A549 (cell line): ENCODE data around the gene SCGB3A2. TPM values are rescaled to one million over a fixed set of nuclear protein-coding genes. Genes with fewer than 3 reads are reported as not detected.
"Not testable (repeated sequence)": the region's sequence is repeated elsewhere in the genome, so short reads cannot be mapped to it uniquely, and the experiment has no call there.

Experiments
- ATAC-seq, 2 experiments: fragments of 200-7000 bp in 1 of 2; fragments of >200 bp in 1 of 2; cut with Nextera tagmentation in 1 of 2; cut with Tn5 transposase in 1 of 2; 3 replicates each; pipeline versions ENCODE4 v1.8.0 to v1.9.1; 2018 to 2020; ENCODE audit warnings: mild to moderate bottlenecking in 1 of 2, moderate library complexity in 1 of 2
- CTCF ChIA-PET: fragments of 300-600 bp; sonication (Branson Sonifier 250); formaldehyde crosslinking; extraction: SDS; loops from one replicate; lab custom pipeline; 2021; ENCODE audit warnings: antibody characterized with exemption, inconsistent platforms; lab: Yijun Ruan, JAX
- POLR2A ChIA-PET: fragments of 350-600 bp; formaldehyde crosslinking; extraction: SDS; loops from one replicate; lab custom pipeline; 2021; ENCODE audit warnings: antibody characterized with exemption, inconsistent platforms; lab: Yijun Ruan, JAX
- DNase-seq, 2 experiments: peaks; one replicate each; pipeline versions ENCODE4 v3.0.0 to v3.0.0-alpha.2; 2011 to 2016; ENCODE audit warnings: low read depth in 1 of 2, low spot score in 1 of 2
- FAIRE-seq: peaks from 2 replicates; lab custom pipeline; 2011; peaks lifted over from hg19 to GRCh38; lab: Jason Lieb, UNC
- H3K27ac ChIP-seq, 2 experiments: fragments of >200 bp; sonication (Bioruptor Twin); formaldehyde crosslinking; 3 replicates each; pipeline ENCODE4 v1.5.1; 2016 to 2017
- H3K4me1 ChIP-seq: fragments of >200 bp; sonication (Bioruptor Twin); formaldehyde crosslinking; 3 replicates; pipeline ENCODE4 v1.6.1; 2016
- H3K4me2 ChIP-seq: fragments of >200 bp; sonication (Bioruptor Twin); formaldehyde crosslinking; 3 replicates; pipeline ENCODE4 v1.6.1; 2016
- H3K4me3 ChIP-seq: fragments of >200 bp; sonication (Bioruptor Twin); formaldehyde crosslinking; 3 replicates; pipeline ENCODE4 v1.5.1; 2016
- H3K9me3 ChIP-seq: fragments of >200 bp; sonication (Bioruptor Twin); formaldehyde crosslinking; 3 replicates; pipeline ENCODE4 v1.6.1; 2016
- CBX8 ChIP-seq: fragments of 200-600 bp; sonication (generic); IDR thresholded peaks from 2 replicates; pipeline ENCODE4 v1.6.1; 2016
- CEBPB ChIP-seq, 2 experiments: fragments of >200 bp in 1 of 2; sonication (Bioruptor Twin) in 1 of 2; formaldehyde crosslinking in 1 of 2; IDR thresholded peaks; 2 replicates each; pipeline ENCODE4 v1.6.1; 2012 to 2016
- CHD2 ChIP-seq: fragments of 150-350 bp; IDR thresholded peaks from 2 replicates; pipeline ENCODE4 v1.6.1; 2014; ENCODE audit warnings: low read length; ENCODE audit not compliant: partially characterized antibody
- CHD4 ChIP-seq: fragments of 200-600 bp; sonication (generic); IDR thresholded peaks from 2 replicates; pipeline ENCODE4 v1.6.1; 2016; ENCODE audit warnings: antibody characterized with exemption, mild to moderate bottlenecking, borderline replicate concordance
- CTCF ChIP-seq: fragments of >200 bp; sonication (Bioruptor Twin); formaldehyde crosslinking; IDR thresholded peaks from 3 replicates; pipeline ENCODE4 v1.5.1; 2016
- FOXS1 ChIP-seq: fragments of 250-450 bp; sonication (Bioruptor Pico); IDR thresholded peaks from 2 replicates; pipeline ENCODE4 v1.5.0; 2020; ENCODE audit warnings: mild to moderate bottlenecking, moderate library complexity
- HEYL ChIP-seq: fragments of 250-450 bp; sonication (Bioruptor Pico); IDR thresholded peaks from 2 replicates; pipeline ENCODE4 v1.8.0; 2021; ENCODE audit warnings: mild to moderate bottlenecking, moderate library complexity
- HOXB13 ChIP-seq: fragments of 250-450 bp; sonication (Bioruptor Pico); IDR thresholded peaks from 2 replicates; pipeline ENCODE4 v1.5.0; 2020; ENCODE audit warnings: low read depth, mild to moderate bottlenecking, moderate library complexity
- HOXB5 ChIP-seq: fragments of 250-450 bp; sonication (Bioruptor Pico); IDR thresholded peaks from 2 replicates; pipeline ENCODE4 v1.5.0; 2020; ENCODE audit warnings: mild to moderate bottlenecking, moderate library complexity
- MAX ChIP-seq: IDR thresholded peaks from 2 replicates; pipeline ENCODE4 v1.6.1; 2012
- MAZ ChIP-seq: fragments of 150-350 bp; IDR thresholded peaks from 2 replicates; pipeline ENCODE4 v1.6.1; 2014; ENCODE audit warnings: antibody characterized with exemption, low read depth, low read length, borderline replicate concordance
- POLR2AphosphoS2 ChIP-seq: conservative IDR thresholded peaks from 2 replicates; pipeline ENCODE4 v1.6.1; 2012; ENCODE audit warnings: low read length, improper control_type of control experiment, inconsistent platforms
- SREBF2 ChIP-seq: fragments of 450-650 bp; IDR thresholded peaks from 2 replicates; pipeline ENCODE4 v1.6.1; 2014; ENCODE audit warnings: mild to moderate bottlenecking, moderate library complexity
- TFCP2L1 ChIP-seq: fragments of 250-450 bp; sonication (Bioruptor Pico); IDR thresholded peaks from 2 replicates; pipeline ENCODE4 v1.5.0; 2021; ENCODE audit warnings: mild to moderate bottlenecking
- USF2 ChIP-seq: fragments of 450-650 bp; IDR thresholded peaks from 2 replicates; pipeline ENCODE4 v1.6.1; 2014; ENCODE audit warnings: antibody characterized with exemption
- WGBS: methylation state at CpG from one replicate; pipeline ENCODE4 v1.1.6; 2017; ENCODE audit errors: missing lambda C conversion rate; 5-methylcytosine and 5-hydroxymethylcytosine counted together
- polyA plus RNA-seq, 4 experiments: library from polyadenylated mRNA; depleted of rRNA in 3 of 4; stranded (reverse); fragments of >200 nt; fragmentation: RNase III in 1 of 4; extraction: RNeasy Plus Mini Kit Qiagen cat#74134 plus additional on column Dnase treatment in 1 of 4; gene quantifications; 2 replicates in 3 of 4; 3 replicates in 1 of 4; pipeline ENCODE4 v1.2.3, GENCODE V29; 2011 to 2017

SCGB3A2 gene
- polyA plus RNA-seq, 2 of the 4 experiments (the other 2 are of a cell fraction), result not detected

- CTCF ChIA-PET, FAIRE-seq, H3K4me2 ChIP-seq: not testable (repeated sequence)
These were observed 6.4 kb upstream of the SCGB3A2 start for GRCh38 chr5:147871980-147872549.

GRCh38 chr5:147872744-147873435 lies 5.6 kb upstream of the SCGB3A2 start:
- H3K27ac ChIP-seq, H3K4me3 ChIP-seq, DNase-seq, FAIRE-seq, H3K4me1 ChIP-seq, POLR2A ChIA-PET, CTCF ChIA-PET, ATAC-seq, H3K9me3 ChIP-seq, H3K4me2 ChIP-seq: not testable (repeated sequence)
- WGBS, result 58% methylated on average over 16 of the region's 16 CpGs

More at GRCh38 chr5:147871980-147872549, 6.4 kb upstream of the SCGB3A2 start:
- WGBS, result 55% methylated on average over 16 of the region's 18 CpGs
- H3K4me3 ChIP-seq, ATAC-seq, DNase-seq, H3K9me3 ChIP-seq, H3K4me1 ChIP-seq, H3K27ac ChIP-seq, POLR2A ChIA-PET: not testable (repeated sequence)

GRCh38 chr5:147874118-147874875 lies 4.2 kb upstream of the SCGB3A2 start:
- 39% methylated on average over 6 of the region's 8 CpGs for WGBS
- not testable (repeated sequence) for ATAC-seq

GRCh38 chr5:147874910-147875367 lies 3.6 kb upstream of the SCGB3A2 start:
- ChIA-PET CTCF (interaction anchor here (0.7 kb wide), 1 partner anchor 95 kb away, joined by 3 read pairs; no protein-coding TSS in a partner anchor), POLR2A (no interaction called here)
- no peak for ATAC-seq
- no peak overlapping the region for H3K4me3 ChIP-seq
- no peaks in the 10 kb centered on the region for H3K9me3 ChIP-seq
- no peak for FAIRE-seq
- WGBS, result 6% methylated on average over 3 of the region's 3 CpGs
- H3K27ac ChIP-seq, result no peak overlapping the region
- no peak overlapping the region for H3K4me2 ChIP-seq
- TF ChIP-seq CEBPB (IDR thresholded peaks at IDR 0.05) (no peak), TFCP2L1 (CRISPR knock-in tag) (no peak), CHD4 (no peak), MAZ (no peak), CHD2 (no peak), FOXS1 (CRISPR knock-in tag) (no peak), SREBF2 (no peak), MAX (no peak), HOXB5 (CRISPR knock-in tag) (no peak), HEYL (no peak), HOXB13 (CRISPR knock-in tag) (no peak), USF2 (no peak), POLR2AphosphoS2 (no peak), CTCF (no peak), CBX8 (no peak)
- no peak for DNase-seq
- H3K4me1 ChIP-seq, result no peaks in the 10 kb centered on the region

More at GRCh38 chr5:147874118-147874875, 4.2 kb upstream of the SCGB3A2 start:
- POLR2A ChIA-PET, CTCF ChIA-PET, H3K4me3 ChIP-seq, H3K9me3 ChIP-seq, H3K4me1 ChIP-seq, H3K4me2 ChIP-seq, DNase-seq, H3K27ac ChIP-seq, FAIRE-seq: not testable (repeated sequence)
